ENCODE data around the gene MGAT5. TPM values are rescaled to one million over a fixed set of nuclear protein-coding genes. Genes with fewer than 3 reads are reported as not detected.

Gene MGAT5
- total RNA-seq, 4 donors from 2014 or later = 34.1 to 47.5 (median 42.6) TPM

DNA sequence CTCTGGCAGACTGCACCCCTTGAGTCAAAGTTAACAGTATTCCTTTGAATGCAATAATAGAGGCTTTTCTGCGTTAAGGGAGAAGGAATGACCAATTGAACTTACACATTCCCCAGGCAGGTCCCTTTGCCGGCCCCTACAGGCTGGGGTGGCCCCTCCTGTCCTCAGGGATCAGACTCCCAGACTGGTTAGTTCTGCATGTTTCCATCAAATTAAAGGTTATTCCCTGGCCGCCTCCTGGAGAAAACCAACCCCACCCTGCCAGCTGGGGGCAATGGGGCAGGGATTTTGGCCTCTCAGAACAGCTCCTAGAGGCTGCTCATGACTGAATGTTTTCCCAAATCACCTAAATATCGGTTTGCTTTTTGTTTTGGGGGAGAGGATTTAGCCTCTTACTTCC lies 199.6 kb downstream of the MGAT5 start:
- Histone ChIP-seq H3K27me3 (no peaks in the 10 kb centered on the region), H3K4me1 (peaks cover 0 to 5% (median 0%) of the 10 kb centered on the region in 4 donors), H3K36me3 (peaks cover 0 to 30% (median 0%) of the 10 kb centered on the region in 3 donors), H3K4me3 (no peak overlapping the region), H3K27ac (no peak overlapping the region), H3K9me3 (no peaks in the 10 kb centered on the region)
- WGBS, 2 donors = 49% methylated on average over 4 of the region's 4 CpGs
- DNase-seq (ENCODE audit: low spot score in 2 of 2) = no peak
- TF ChIP-seq EP300 (IDR thresholded peaks at IDR 0.05) = no peak
- TF ChIP-seq, protein P1, sequence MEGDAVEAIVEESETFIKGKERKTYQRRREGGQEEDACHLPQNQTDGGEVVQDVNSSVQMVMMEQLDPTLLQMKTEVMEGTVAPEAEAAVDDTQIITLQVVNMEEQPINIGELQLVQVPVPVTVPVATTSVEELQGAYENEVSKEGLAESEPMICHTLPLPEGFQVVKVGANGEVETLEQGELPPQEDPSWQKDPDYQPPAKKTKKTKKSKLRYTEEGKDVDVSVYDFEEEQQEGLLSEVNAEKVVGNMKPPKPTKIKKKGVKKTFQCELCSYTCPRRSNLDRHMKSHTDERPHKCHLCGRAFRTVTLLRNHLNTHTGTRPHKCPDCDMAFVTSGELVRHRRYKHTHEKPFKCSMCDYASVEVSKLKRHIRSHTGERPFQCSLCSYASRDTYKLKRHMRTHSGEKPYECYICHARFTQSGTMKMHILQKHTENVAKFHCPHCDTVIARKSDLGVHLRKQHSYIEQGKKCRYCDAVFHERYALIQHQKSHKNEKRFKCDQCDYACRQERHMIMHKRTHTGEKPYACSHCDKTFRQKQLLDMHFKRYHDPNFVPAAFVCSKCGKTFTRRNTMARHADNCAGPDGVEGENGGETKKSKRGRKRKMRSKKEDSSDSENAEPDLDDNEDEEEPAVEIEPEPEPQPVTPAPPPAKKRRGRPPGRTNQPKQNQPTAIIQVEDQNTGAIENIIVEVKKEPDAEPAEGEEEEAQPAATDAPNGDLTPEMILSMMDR (IDR thresholded peaks at IDR 0.05) = no peak
- no peak for TF ChIP-seq POLR2A (IDR thresholded peaks at IDR 0.05)

DNA sequence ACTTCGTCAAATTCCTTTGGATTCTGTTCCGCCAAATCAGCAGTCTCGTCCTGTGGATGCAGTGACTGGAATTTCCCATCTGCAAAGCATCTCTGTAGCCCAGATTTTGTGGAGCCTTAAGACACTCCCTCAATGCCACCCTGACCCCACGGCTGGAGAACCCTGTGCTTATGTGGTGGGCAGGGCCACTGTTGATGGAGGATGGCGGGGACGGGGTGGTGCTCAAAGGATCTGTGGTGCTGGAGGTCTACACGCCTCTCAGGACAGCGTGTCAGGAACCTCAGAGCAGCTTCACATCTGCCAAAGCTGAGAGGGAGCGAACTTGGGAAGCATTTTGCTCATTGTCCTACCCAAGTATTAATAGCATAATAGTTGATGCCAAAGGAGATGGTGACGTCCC lies 200.1 kb downstream of the MGAT5 start:
- DNase-seq (ENCODE audit: low spot score in 2 of 2) = no peak
- H3K4me1 ChIP-seq = peaks cover 0 to 5% (median 0%) of the 10 kb centered on the region in 4 donors
- H3K36me3 ChIP-seq = peaks cover 0 to 25% (median 0%) of the 10 kb centered on the region in 3 donors
- H3K27me3 ChIP-seq = no peaks in the 10 kb centered on the region
- no peak for TF ChIP-seq EP300 (IDR thresholded peaks at IDR 0.05)
- TF ChIP-seq, protein P1 (IDR thresholded peaks at IDR 0.05) = no peak
- no peak for TF ChIP-seq POLR2A (IDR thresholded peaks at IDR 0.05)
- no peak overlapping the region for H3K27ac ChIP-seq
- H3K4me3 ChIP-seq = no peak overlapping the region
- WGBS, 2 donors = 71 to 78% methylated on average over 10 of the region's 10 CpGs
- no peaks in the 10 kb centered on the region for H3K9me3 ChIP-seq

DNA sequence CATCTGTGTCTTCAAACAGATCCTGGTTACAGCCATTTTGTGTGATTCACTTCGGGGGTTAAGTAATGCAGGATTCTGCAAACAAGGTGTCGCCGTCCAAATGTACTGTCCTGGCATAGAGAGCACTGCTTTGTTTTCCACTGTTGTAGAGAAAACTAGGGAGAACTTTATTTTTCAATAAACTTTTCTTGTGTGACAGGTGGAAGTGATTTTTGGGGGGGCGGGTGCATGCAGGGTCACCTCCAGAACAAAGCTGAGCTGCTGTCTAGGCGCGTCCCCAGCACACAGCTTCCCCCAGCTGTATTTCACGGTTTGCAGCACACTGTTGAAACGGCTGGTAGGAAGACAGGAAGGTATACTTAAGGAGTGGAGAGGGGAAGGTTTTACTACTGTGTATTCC lies 200.6 kb downstream of the MGAT5 start:
- Histone ChIP-seq H3K4me3 (no peak overlapping the region), H3K4me1 (peaks cover 0 to 5% (median 0%) of the 10 kb centered on the region in 4 donors), H3K27ac (no peak overlapping the region), H3K27me3 (no peaks in the 10 kb centered on the region), H3K36me3 (peaks cover 0 to 20% (median 0%) of the 10 kb centered on the region in 3 donors), H3K9me3 (no peaks in the 10 kb centered on the region)
- TF ChIP-seq POLR2A (IDR thresholded peaks at IDR 0.05) (no peak), EP300 (IDR thresholded peaks at IDR 0.05) (no peak)
- TF ChIP-seq, protein P1 (IDR thresholded peaks at IDR 0.05) = no peak
- DNase-seq (ENCODE audit: low spot score in 2 of 2) = no peak
- 69 to 75% methylated on average over 8 of the region's 8 CpGs for WGBS, 2 donors

DNA sequence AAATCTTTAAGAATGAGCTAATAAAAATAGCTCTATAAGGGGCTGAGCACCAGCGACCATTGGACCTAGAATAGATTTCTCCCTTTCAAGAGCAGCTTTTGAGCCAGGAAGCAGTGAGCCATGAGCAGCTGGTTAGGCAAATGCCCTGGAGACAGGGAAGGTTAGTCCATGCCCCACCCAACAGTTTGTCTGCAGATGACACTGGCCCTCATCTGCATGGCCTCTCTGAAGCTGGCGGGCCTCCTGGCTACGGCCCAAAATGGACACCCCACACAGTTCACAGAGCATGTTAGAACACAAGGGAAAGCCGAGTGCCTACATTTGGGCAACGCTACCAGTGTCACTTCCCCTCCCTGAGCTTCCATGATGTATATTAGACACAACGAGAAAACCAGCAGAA lies 201.1 kb downstream of the MGAT5 start:
- Histone ChIP-seq H3K36me3 (peaks cover 0 to 15% (median 0%) of the 10 kb centered on the region in 3 donors), H3K27ac (no peak overlapping the region), H3K9me3 (no peaks in the 10 kb centered on the region), H3K4me1 (peaks cover 0 to 5% (median 0%) of the 10 kb centered on the region in 4 donors), H3K27me3 (no peaks in the 10 kb centered on the region), H3K4me3 (no peak overlapping the region)
- DNase-seq (ENCODE audit: low spot score in 2 of 2) = no peak
- TF ChIP-seq POLR2A (IDR thresholded peaks at IDR 0.05) = no peak
- TF ChIP-seq, protein P1 (IDR thresholded peaks at IDR 0.05) = no peak
- no peak for TF ChIP-seq EP300 (IDR thresholded peaks at IDR 0.05)
- WGBS, 2 donors = 67 to 75% methylated on average over 6 of the region's 6 CpGs

DNA sequence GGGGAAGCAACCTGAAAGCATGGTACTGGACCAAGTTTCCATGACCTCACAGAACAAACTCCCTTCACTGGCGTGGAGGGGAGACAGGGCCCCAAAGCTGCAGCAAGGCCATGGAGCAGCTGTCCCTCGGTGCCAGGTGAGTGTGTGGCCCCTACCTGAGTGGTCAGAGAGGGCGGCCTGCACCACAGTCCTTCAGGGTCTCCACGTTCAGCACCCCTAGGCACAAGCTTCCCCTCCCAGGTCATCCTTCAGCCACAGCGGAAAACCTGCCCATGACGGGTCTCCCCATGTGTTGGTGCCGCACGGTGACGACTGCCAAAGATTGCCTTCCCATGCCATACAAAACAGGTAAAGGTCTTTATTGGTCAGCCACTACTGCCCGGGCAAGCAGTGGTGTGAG lies 201.6 kb downstream of the MGAT5 start:
- Histone ChIP-seq H3K27me3 (no peaks in the 10 kb centered on the region), H3K36me3 (peaks cover 0 to 13% (median 0%) of the 10 kb centered on the region in 3 donors), H3K4me3 (no peak overlapping the region), H3K27ac (no peak overlapping the region), H3K9me3 (no peaks in the 10 kb centered on the region), H3K4me1 (peaks cover 0 to 1% (median 0%) of the 10 kb centered on the region in 4 donors)
- TF ChIP-seq EP300 (IDR thresholded peaks at IDR 0.05) = no peak
- no peak for TF ChIP-seq POLR2A (IDR thresholded peaks at IDR 0.05)
- TF ChIP-seq, protein P1 (IDR thresholded peaks at IDR 0.05) = no peak
- no peak for DNase-seq (ENCODE audit: low spot score in 2 of 2)
- WGBS, 2 donors = 86 to 94% methylated on average over 10 of the region's 10 CpGs
